HepG2 (cell line): ENCODE data around the gene CYP2U1.
"Not testable (repeated sequence)": the region's sequence is repeated elsewhere in the genome, so short reads cannot be mapped to it uniquely, and the experiment has no call there.

Experiments used
- GLI4 ChIP-seq: sonication (generic); formaldehyde crosslinking; IDR thresholded peaks from 2 replicates; pipeline ENCODE4 v1.5.1; 2020; ENCODE audit warnings: missing genetic modification reagents, mild to moderate bottlenecking, moderate library complexity, borderline replicate concordance
- KLF9 ChIP-seq: IDR thresholded peaks from 2 replicates; pipeline ENCODE4 v1.6.1; 2016; ENCODE audit warnings: low read depth
- SAP130 ChIP-seq: IDR thresholded peaks from 2 replicates; pipeline ENCODE4 v1.6.1; 2016; ENCODE audit warnings: low read depth
- TCF12 ChIP-seq, 2 experiments: fragments of 450-650 bp in 1 of 2; sonication (generic) in 1 of 2; formaldehyde crosslinking in 1 of 2; IDR thresholded peaks; 2 replicates each; pipeline versions ENCODE4 v1.6.1 to v1.8.0; 2017 to 2022; ENCODE audit warnings: antibody characterized with exemption in 1 of 2, mild to moderate bottlenecking in 1 of 2, missing genetic modification reagents in 1 of 2, moderate library complexity in 1 of 2
- ZNF138 ChIP-seq: sonication (generic); formaldehyde crosslinking; IDR thresholded peaks from 2 replicates; pipeline ENCODE4 v1.5.0; 2020; ENCODE audit warnings: mild to moderate bottlenecking, low read depth, missing genetic modification reagents
- TF ChIP-seq, protein P1 (sequence below): IDR thresholded peaks from 2 replicates; pipeline ENCODE4 v1.6.1; 2012; ENCODE audit warnings: inconsistent platforms
- TF ChIP-seq, protein P2 (sequence below): sonication (generic); formaldehyde crosslinking; IDR thresholded peaks from 2 replicates; pipeline ENCODE4 v1.8.0; 2022; ENCODE audit warnings: missing genetic modification reagents, low read depth, mild to moderate bottlenecking, borderline replicate concordance

DNA sequence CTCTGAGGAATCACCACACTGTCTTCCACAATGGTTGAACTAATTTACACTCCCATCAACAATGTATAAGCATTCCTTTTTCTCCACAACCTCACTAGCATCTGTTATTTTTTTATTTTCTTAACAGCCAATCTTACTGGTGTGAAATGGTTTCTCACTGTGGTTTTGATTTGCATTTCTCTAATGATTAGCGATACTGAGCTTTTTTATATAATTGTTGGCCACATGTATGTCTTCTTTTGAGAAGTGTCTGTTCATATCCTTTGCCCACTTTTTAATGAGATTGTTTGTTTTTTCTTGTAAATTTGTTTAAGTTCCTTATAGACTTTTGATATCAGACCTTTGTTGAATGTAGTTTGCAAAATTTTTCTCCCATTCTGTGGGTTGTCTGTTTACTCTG is 36.6 kb downstream of the CYP2U1 start:
- TF ChIP-seq GLI4 (CRISPR knock-in tag); ZNF138 (CRISPR knock-in tag); SAP130 (CRISPR knock-in tag); KLF9; TCF12 (IDR thresholded peaks at IDR 0.05); TCF12 (CRISPR knock-in tag; IDR thresholded peaks at IDR 0.05): not testable (repeated sequence)
- TF ChIP-seq, protein P1, sequence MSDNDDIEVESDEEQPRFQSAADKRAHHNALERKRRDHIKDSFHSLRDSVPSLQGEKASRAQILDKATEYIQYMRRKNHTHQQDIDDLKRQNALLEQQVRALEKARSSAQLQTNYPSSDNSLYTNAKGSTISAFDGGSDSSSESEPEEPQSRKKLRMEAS, result not testable (repeated sequence)
- TF ChIP-seq, protein P2, sequence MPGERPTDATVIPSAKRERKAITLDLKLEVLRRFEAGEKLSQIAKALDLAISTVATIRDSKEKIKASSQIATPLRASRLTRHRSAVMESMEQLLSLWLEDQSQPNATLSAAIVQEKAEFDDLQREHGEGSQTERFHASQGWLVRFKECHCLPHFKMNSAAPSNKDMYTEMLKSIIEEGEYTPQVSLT (CRISPR knock-in tag), result not testable (repeated sequence)
